Measurements from ENCODE around the gene IFT80. TPM values are rescaled to one million over a fixed set of nuclear protein-coding genes. Genes with fewer than 3 reads are reported as not detected.
A peak's percentile ranks its signal among the peaks of the same experiment; 100 is the strongest.

Gene IFT80
- total and polyA plus RNA-seq, 2 experiments from 2014 or later, result 14.1 to 33.0 TPM

- TF ChIP-seq CTCF (conservative IDR thresholded peaks at IDR 0.05; ENCODE audit: low read depth in 2 of 2) (peak in 1 of 2 experiments; percentile 46; a peak in 3 of 4 replicates), ZNF114 (CRISPR knock-in tag; IDR thresholded peaks at IDR 0.05) (no peak)
- no peak overlapping the region for H3K4me3 ChIP-seq
- H4K20me1 ChIP-seq (replicated peaks; ENCODE audit: insufficient read depth), result no peaks in the 10 kb centered on the region
- DNase-seq (ENCODE audit: low spot score) (peak; percentile 38), ATAC-seq (no peak)
- no peaks in the 10 kb centered on the region for H3K9me2 ChIP-seq (ENCODE audit: insufficient read depth)
- H3K36me3 ChIP-seq (ENCODE audit: insufficient read depth), result no peaks in the 10 kb centered on the region
- H3K4me1 ChIP-seq (ENCODE audit: insufficient read depth), result 0 out of 2 replicates have a peak, but pooled peaks cover 6% of the 10 kb centered on the region
- Mint-ChIP-seq H3K36me3 (ENCODE audit: low read depth) (peaks cover 9% of the 10 kb centered on the region; the same call in 2 of the 3 replicates), H3K27ac (no peak overlapping the region), H3K4me3 (no peak overlapping the region), H3K27me3 (ENCODE audit: insufficient read depth, low read depth, poor library complexity) (no peaks in the 10 kb centered on the region), H3K4me1 (no peaks in the 10 kb centered on the region), H3K9me3 (peaks cover 2% of the 10 kb centered on the region; the same call in 2 of the 3 replicates)
- no peaks in the 10 kb centered on the region for H3K27me3 ChIP-seq (ENCODE audit: insufficient read depth)
- no peaks in the 10 kb centered on the region for H3F3A ChIP-seq (replicated peaks; ENCODE audit: low read depth)
- no peak overlapping the region for H3K4me2 ChIP-seq
- no peak overlapping the region for H3K27ac ChIP-seq (ENCODE audit: low read depth)
- no peaks in the 10 kb centered on the region for H3K79me2 ChIP-seq (replicated peaks; ENCODE audit: insufficient read depth)
- no peak overlapping the region for H2AFZ ChIP-seq
Measured at GRCh38 chr3:160343132-160343531, 55.9 kb downstream of the IFT80 start.

GRCh38 chr3:160340351-160340750 lies 58.7 kb downstream of the IFT80 start:
- Mint-ChIP-seq H3K4me1 (no peaks in the 10 kb centered on the region), H3K27me3 (ENCODE audit: insufficient read depth, low read depth, poor library complexity) (no peaks in the 10 kb centered on the region), H3K4me3 (no peak overlapping the region), H3K9me3 (peaks cover 7% of the 10 kb centered on the region), H3K27ac (no peak overlapping the region), H3K36me3 (ENCODE audit: low read depth) (peaks cover 14% of the 10 kb centered on the region; the same call in 2 of the 3 replicates)
- no peak for ATAC-seq
- H3K4me3 ChIP-seq, result no peak overlapping the region
- H3K4me1 ChIP-seq (ENCODE audit: insufficient read depth), result 0 out of 2 replicates have a peak, but pooled peaks cover 6% of the 10 kb centered on the region
- no peaks in the 10 kb centered on the region for H4K20me1 ChIP-seq (replicated peaks; ENCODE audit: insufficient read depth)
- H2AFZ ChIP-seq, result no peak overlapping the region
- peak; percentile 25; the same call in 1 of the 2 replicates for TF ChIP-seq ZNF462 (CRISPR knock-in tag; IDR thresholded peaks at IDR 0.05)
- no peak for TF ChIP-seq REST (IDR thresholded peaks at IDR 0.05; ENCODE audit: unreplicated experiment)
- H3K27me3 ChIP-seq (ENCODE audit: insufficient read depth), result no peaks in the 10 kb centered on the region
- H3F3A ChIP-seq (replicated peaks; ENCODE audit: low read depth), result no peaks in the 10 kb centered on the region
- no peak overlapping the region for H3K27ac ChIP-seq (ENCODE audit: low read depth)
- H3K36me3 ChIP-seq (ENCODE audit: insufficient read depth), result no peaks in the 10 kb centered on the region
- H3K79me2 ChIP-seq (replicated peaks; ENCODE audit: insufficient read depth), result no peaks in the 10 kb centered on the region
- H3K9me2 ChIP-seq (ENCODE audit: insufficient read depth), result no peaks in the 10 kb centered on the region
- peak; percentile 34 for DNase-seq (ENCODE audit: low spot score)
- no peak overlapping the region for H3K4me2 ChIP-seq

All from GM23338 (cell line).